Stomach smooth muscle (tissue), 2 donors: ENCODE results near the gene TNFRSF4.
"Not testable (repeated sequence)": the region's sequence is repeated elsewhere in the genome, so short reads cannot be mapped to it uniquely, and the experiment has no call there.

Source experiments
- H3K27ac ChIP-seq: one replicate; pipeline ENCODE4 v1.7.0; 2013; ENCODE audit warnings: mild to moderate bottlenecking, low read length, inconsistent platforms
- H3K27me3 ChIP-seq, 2 donors: one replicate each; pipeline ENCODE4 v1.7.0; 2013; ENCODE audit warnings: low read length in 2 of 2; ENCODE audit not compliant: insufficient read depth in 2 of 2, control insufficient read depth in 1 of 2
- H3K36me3 ChIP-seq, 2 donors: one replicate each; pipeline ENCODE4 v1.7.0; 2013; ENCODE audit warnings: low read length in 2 of 2; ENCODE audit not compliant: control insufficient read depth in 2 of 2, insufficient read depth in 2 of 2
- H3K4me1 ChIP-seq: one replicate; pipeline ENCODE4 v1.7.0; 2013; ENCODE audit warnings: low read length; ENCODE audit not compliant: control insufficient read depth, insufficient read depth
- H3K4me3 ChIP-seq, 2 donors: one replicate each; pipeline ENCODE4 v1.7.0; 2013; ENCODE audit warnings: low read length in 2 of 2
- H3K9ac ChIP-seq, 2 donors: one replicate each; pipeline ENCODE4 v1.7.0; 2013; ENCODE audit warnings: low read length in 2 of 2, mild to moderate bottlenecking in 1 of 2
- H3K9me3 ChIP-seq, 2 donors: one replicate each; pipeline ENCODE4 v1.7.0; 2013; ENCODE audit warnings: low read length in 2 of 2; ENCODE audit not compliant: control insufficient read depth in 2 of 2
- donor health status: healthy.
- donor health status: Pancreatic carcinoma.

The TNFRSF4 gene

GRCh38 chr1:1177452-1178206 is 36.3 kb downstream of the TNFRSF4 start:
- peaks cover 28 to 35% of the 10 kb centered on the region in 2 donors for H3K27me3 ChIP-seq

GRCh38 chr1:1176931-1177330 is 37.0 kb downstream of the TNFRSF4 start:
- no peaks in the 10 kb centered on the region for H3K9me3 ChIP-seq
- H3K36me3 ChIP-seq = no peaks in the 10 kb centered on the region
- peaks cover 33 to 39% of the 10 kb centered on the region in 2 donors for H3K27me3 ChIP-seq

More at GRCh38 chr1:1177452-1178206, 36.3 kb downstream of the TNFRSF4 start:
- no peaks in the 10 kb centered on the region for H3K9me3 ChIP-seq
- no peaks in the 10 kb centered on the region for H3K36me3 ChIP-seq
- H3K4me1 ChIP-seq = peaks cover 3% of the 10 kb centered on the region
- H3K27ac ChIP-seq = no peak overlapping the region
- no peak overlapping the region for H3K9ac ChIP-seq
- no peak overlapping the region for H3K4me3 ChIP-seq

GRCh38 chr1:1176063-1176761 is 37.7 kb downstream of the TNFRSF4 start:
- not testable (repeated sequence) for H3K36me3 ChIP-seq, H3K4me1 ChIP-seq, H3K9me3 ChIP-seq, H3K9ac ChIP-seq, H3K27ac ChIP-seq, H3K4me3 ChIP-seq
- H3K27me3 ChIP-seq = peaks cover 33 to 40% of the 10 kb centered on the region in 2 donors

More at GRCh38 chr1:1176931-1177330, 37.0 kb downstream of the TNFRSF4 start:
- no peak overlapping the region for H3K9ac ChIP-seq
- H3K4me1 ChIP-seq = peaks cover 3% of the 10 kb centered on the region
- H3K27ac ChIP-seq = no peak overlapping the region
- H3K4me3 ChIP-seq = no peak overlapping the region

- Histone ChIP-seq H3K4me3 (no peak overlapping the region), H3K9me3 (no peaks in the 10 kb centered on the region), H3K27me3 (peaks cover 31 to 45% of the 10 kb centered on the region in 2 donors), H3K36me3 (no peaks in the 10 kb centered on the region), H3K9ac (no peak overlapping the region), H3K4me1 (peaks cover 3% of the 10 kb centered on the region), H3K27ac (no peak overlapping the region)
Observed at GRCh38 chr1:1175221-1176062, 38.5 kb downstream of the TNFRSF4 start.

GRCh38 chr1:1173793-1174415 is 40.0 kb downstream of the TNFRSF4 start, which contains the start of gene TTLL10:
Gene TTLL10 (plus strand): TSS chr1:1173880. CDS start chr1:1179216, 5,336 bp downstream.
- Histone ChIP-seq H3K36me3 (no peaks in the 10 kb centered on the region), H3K9ac (no peak within 1 kb of the TSS), H3K27ac (no peak within 1 kb of the TSS), H3K9me3 (no peaks in the 10 kb centered on the region), H3K27me3 (peaks cover 35 to 51% of the 10 kb centered on the region in 2 donors), H3K4me3 (no peak within 1 kb of the TSS), H3K4me1 (peaks cover 3% of the 10 kb centered on the region)

GRCh38 chr1:1173061-1173792 is 40.7 kb downstream of the TNFRSF4 start:
- Histone ChIP-seq H3K9ac (no peak overlapping the region), H3K36me3 (no peaks in the 10 kb centered on the region), H3K4me1 (peaks cover 3% of the 10 kb centered on the region), H3K9me3 (no peaks in the 10 kb centered on the region), H3K4me3 (no peak overlapping the region), H3K27me3 (peaks cover 33 to 55% of the 10 kb centered on the region in 2 donors), H3K27ac (no peak overlapping the region)

- no peak overlapping the region for H3K27ac ChIP-seq
- H3K4me1 ChIP-seq = peaks cover 3% of the 10 kb centered on the region
- H3K9me3 ChIP-seq = no peaks in the 10 kb centered on the region
- H3K36me3 ChIP-seq = no peaks in the 10 kb centered on the region
- no peak overlapping the region for H3K9ac ChIP-seq
- no peak overlapping the region for H3K4me3 ChIP-seq
- peaks cover 27 to 57% of the 10 kb centered on the region in 2 donors for H3K27me3 ChIP-seq
Observed at GRCh38 chr1:1171546-1172340, 42.2 kb downstream of the TNFRSF4 start.

- no peaks in the 10 kb centered on the region for H3K36me3 ChIP-seq
- H3K9me3 ChIP-seq = no peaks in the 10 kb centered on the region
- H3K4me1 ChIP-seq = peaks cover 3% of the 10 kb centered on the region
- no peak overlapping the region for H3K9ac ChIP-seq
- H3K27me3 ChIP-seq = peaks cover 27 to 51% of the 10 kb centered on the region in 2 donors
- no peak overlapping the region for H3K27ac ChIP-seq
- H3K4me3 ChIP-seq = no peak overlapping the region
Observed at GRCh38 chr1:1171161-1171545, 42.8 kb downstream of the TNFRSF4 start.

- peaks cover 3% of the 10 kb centered on the region for H3K4me1 ChIP-seq
- H3K4me3 ChIP-seq = no peak overlapping the region
- no peaks in the 10 kb centered on the region for H3K36me3 ChIP-seq
- H3K27me3 ChIP-seq = peaks cover 27 to 54% of the 10 kb centered on the region in 2 donors
- no peaks in the 10 kb centered on the region for H3K9me3 ChIP-seq
- no peak overlapping the region for H3K27ac ChIP-seq
- no peak overlapping the region for H3K9ac ChIP-seq
Observed at GRCh38 chr1:1170215-1171091, 43.5 kb downstream of the TNFRSF4 start.
